Liver (tissue), 9 donors: ENCODE measurements around the gene SLIT3. TPM values are rescaled to one million over a fixed set of nuclear protein-coding genes. Genes with fewer than 3 reads are reported as not detected.

Experiments used
- DNase-seq: peaks from one replicate; pipeline ENCODE4 v3.0.0-alpha.2; 2017; ENCODE audit warnings: low spot score
- H3K27ac ChIP-seq, 2 donors: one replicate each; pipeline ENCODE4 v1.7.0; 2013; ENCODE audit warnings: inconsistent platforms in 2 of 2, low read length in 2 of 2, control low read depth in 1 of 2, low read depth in 1 of 2, mild to moderate bottlenecking in 1 of 2
- H3K27me3 ChIP-seq, 4 donors: one replicate each; pipeline versions ENCODE4 v1.6.1 to v1.7.0; 2013; ENCODE audit warnings: low read length in 3 of 4, inconsistent platforms in 1 of 4, mild to moderate bottlenecking in 1 of 4, moderate library complexity in 1 of 4; ENCODE audit not compliant: control insufficient read depth in 4 of 4, insufficient read depth in 4 of 4
- H3K36me3 ChIP-seq, 4 donors: one replicate each; pipeline versions ENCODE4 v1.6.1 to v1.7.0; 2013; ENCODE audit warnings: low read length in 3 of 4, mild to moderate bottlenecking in 3 of 4, low read depth in 1 of 4, moderate library complexity in 1 of 4; ENCODE audit not compliant: control insufficient read depth in 4 of 4, insufficient read depth in 3 of 4
- H3K4me1 ChIP-seq, 4 donors: one replicate each; pipeline versions ENCODE4 v1.6.1 to v1.7.0; 2013; ENCODE audit warnings: low read length in 3 of 4, mild to moderate bottlenecking in 3 of 4, moderate library complexity in 1 of 4; ENCODE audit not compliant: control insufficient read depth in 4 of 4, insufficient read depth in 4 of 4
- H3K4me3 ChIP-seq, 3 donors: one replicate each; pipeline versions ENCODE4 v1.6.1 to v1.7.0; 2013; ENCODE audit warnings: low read length in 3 of 3, control low read depth in 1 of 3, low read depth in 1 of 3, mild to moderate bottlenecking in 1 of 3
- H3K9ac ChIP-seq, 2 donors: one replicate each; pipeline ENCODE4 v1.7.0; 2013; ENCODE audit warnings: low read length in 2 of 2, mild to moderate bottlenecking in 2 of 2, moderate library complexity in 2 of 2, control low read depth in 1 of 2, low read depth in 1 of 2
- H3K9me3 ChIP-seq, 4 donors: one replicate each; pipeline versions ENCODE4 v1.6.1 to v1.7.0; 2013; ENCODE audit warnings: low read length in 3 of 4; ENCODE audit not compliant: control insufficient read depth in 4 of 4
- EGR1 ChIP-seq, 2 donors: IDR thresholded peaks; 2 replicates each; pipeline ENCODE4 v1.6.1; 2016 to 2018; ENCODE audit warnings: antibody characterized with exemption in 2 of 2, low read depth in 2 of 2
- FOXA2 ChIP-seq: IDR thresholded peaks from 2 replicates; pipeline ENCODE4 v1.6.1; 2016; ENCODE audit warnings: antibody characterized with exemption
- GABPA ChIP-seq, 2 donors: IDR thresholded peaks in 1 of 2; conservative IDR thresholded peaks in 1 of 2; 2 replicates each; pipeline ENCODE4 v1.6.1; 2016; ENCODE audit warnings: antibody characterized with exemption in 2 of 2, mild to moderate bottlenecking in 1 of 2, moderate library complexity in 1 of 2
- HNF4A ChIP-seq, 2 donors: conservative IDR thresholded peaks; 2 replicates each; pipeline ENCODE4 v1.6.1; 2016; ENCODE audit warnings: antibody characterized with exemption in 2 of 2, mild to moderate bottlenecking in 2 of 2
- JUND ChIP-seq, 2 donors: IDR thresholded peaks; 2 replicates each; pipeline ENCODE4 v1.6.1; 2016; ENCODE audit warnings: antibody characterized with exemption in 2 of 2
- NR2F2 ChIP-seq: IDR thresholded peaks from 2 replicates; pipeline ENCODE4 v1.6.1; 2016; ENCODE audit warnings: antibody characterized with exemption
- RAD21 ChIP-seq, 2 donors: IDR thresholded peaks; 2 replicates each; pipeline ENCODE4 v1.6.1; 2016; ENCODE audit warnings: antibody characterized with exemption in 2 of 2, mild to moderate bottlenecking in 2 of 2
- SP1 ChIP-seq: IDR thresholded peaks from 2 replicates; pipeline ENCODE4 v1.6.1; 2018; ENCODE audit warnings: antibody characterized with exemption, mild to moderate bottlenecking
- TAF1 ChIP-seq: conservative IDR thresholded peaks from 2 replicates; pipeline ENCODE4 v1.6.1; 2016; ENCODE audit warnings: antibody characterized with exemption, mild to moderate bottlenecking
- YY1 ChIP-seq: IDR thresholded peaks from 2 replicates; pipeline ENCODE4 v1.6.1; 2016; ENCODE audit warnings: antibody characterized with exemption, mild to moderate bottlenecking
- WGBS: extraction: QIAGEN DNeasy Blood & Tissue Kit; methylation state at CpG from one replicate; pipeline ENCODE4 v1.1.7; 2013; 5-methylcytosine and 5-hydroxymethylcytosine counted together
- polyA plus RNA-seq, 2 donors: library from polyadenylated mRNA; stranded (reverse) in 1 of 2; unstranded in 1 of 2; fragments of 200-250 nt in 1 of 2; fragments of >200 nt in 1 of 2; fragmentation: Nextera tagmentation in 1 of 2; extraction: Ambion mirVana in 1 of 2; gene quantifications; one replicate each; pipeline versions ENCODE4 v1.2.1 to v1.2.3, GENCODE V29; 2013 to 2015
- total RNA-seq, 2 donors: library from RNA; depleted of rRNA; stranded (reverse); fragments of >200 nt; gene quantifications; one replicate each; pipeline ENCODE4 v1.2.3, GENCODE V29; 2014
- TF ChIP-seq, protein P1 (sequence below): IDR thresholded peaks from 2 replicates; pipeline ENCODE4 v1.6.1; 2016; ENCODE audit warnings: antibody characterized with exemption, mild to moderate bottlenecking
- TF ChIP-seq, protein P2 (sequence below): IDR thresholded peaks from 2 replicates; pipeline ENCODE4 v1.6.1; 2016; ENCODE audit warnings: antibody characterized with exemption
- TF ChIP-seq, protein P3 (sequence below): fragments of 150-350 bp; IDR thresholded peaks from 2 replicates; pipeline ENCODE4 v1.5.1; 2017; ENCODE audit warnings: improper control_type of control experiment, low read depth, low read length; ENCODE audit not compliant: missing input control
- donor health status: healthy.
- donor health status: healthy.
- donor health status: healthy.
- donor health status: healthy.
- donor health status: healthy.

SLIT3 gene
- total and polyA plus RNA-seq, 4 donors, result 0.61 to 1.3 (median 0.91) TPM

DNA sequence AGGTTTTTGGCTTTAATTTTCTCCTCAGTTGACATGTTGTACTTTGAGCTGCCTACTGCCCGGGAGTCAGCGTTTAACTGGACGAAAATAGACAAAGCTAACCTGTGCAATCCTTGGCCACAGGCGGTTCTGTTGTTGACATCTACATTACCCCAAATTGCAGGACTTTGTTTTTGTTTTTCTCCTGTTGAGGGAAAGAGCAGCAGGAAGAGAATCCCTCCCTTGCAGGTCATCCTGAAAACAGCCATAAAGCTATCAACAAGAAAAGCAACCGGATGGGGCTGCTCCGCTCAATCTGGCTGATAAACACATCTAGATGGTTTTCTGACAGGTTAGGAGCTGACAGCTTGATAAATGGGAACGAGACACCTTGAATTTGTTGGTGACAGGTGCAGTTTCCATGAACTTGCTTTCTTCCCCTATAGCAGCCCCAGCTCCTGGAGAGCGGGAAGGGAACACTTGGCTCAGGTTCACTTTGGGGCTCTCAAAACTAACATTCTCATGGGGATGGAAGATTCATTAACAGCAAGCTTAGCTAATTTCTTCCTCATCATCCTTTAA, 331.5 kb downstream of the SLIT3 start:
- TF ChIP-seq HNF4A (conservative IDR thresholded peaks at IDR 0.05), result no peak
- H3K9ac ChIP-seq, result no peak overlapping the region
- DNase-seq, result no peak
- H3K9me3 ChIP-seq, result no peaks in the 10 kb centered on the region
- no peaks in the 10 kb centered on the region for H3K4me1 ChIP-seq
- 45% methylated on average over 8 of the region's 8 CpGs for WGBS
- peaks cover 0 to 9% (median 1%) of the 10 kb centered on the region in 4 donors for H3K27me3 ChIP-seq
- H3K27ac ChIP-seq, result no peak overlapping the region
- H3K4me3 ChIP-seq, result no peak overlapping the region
- H3K36me3 ChIP-seq, result no peaks in the 10 kb centered on the region

DNA sequence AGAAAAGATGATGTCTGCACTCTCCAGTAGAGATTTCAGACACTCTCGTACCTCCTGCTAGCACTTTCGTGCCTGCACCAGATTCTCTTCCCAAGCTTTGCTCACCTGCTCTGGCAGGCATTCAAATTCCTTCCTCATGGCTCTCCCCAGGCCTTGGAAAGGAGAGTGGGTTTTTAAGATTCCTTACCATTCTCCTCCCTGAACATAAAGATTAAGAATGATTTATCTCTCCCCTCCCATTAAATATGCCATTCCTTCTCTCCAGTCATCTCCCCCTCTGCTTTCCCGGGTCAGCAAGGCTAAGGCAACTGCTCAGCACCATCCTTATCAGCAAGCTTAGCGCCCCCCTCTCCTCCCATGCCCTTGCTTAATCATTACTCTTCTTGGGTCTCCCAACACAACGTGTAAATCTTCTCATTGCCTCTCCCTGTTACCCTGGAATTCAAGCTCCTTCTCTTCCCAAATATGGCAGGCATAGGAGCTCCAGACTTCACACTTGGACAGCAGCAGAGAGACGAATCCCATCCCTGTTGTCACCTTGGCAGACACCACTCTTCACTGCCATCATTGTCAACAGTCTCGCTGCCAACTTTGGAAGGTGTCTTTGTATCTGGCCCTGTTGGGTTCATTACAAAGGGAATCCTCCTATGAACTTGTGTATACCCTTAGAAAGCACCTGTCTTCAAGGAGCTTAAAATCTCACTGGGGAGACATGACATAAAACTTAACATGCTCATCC, 332.9 kb downstream of the SLIT3 start:
- H3K4me1 ChIP-seq, result no peaks in the 10 kb centered on the region

More for the DNA sequence above, 332.9 kb downstream of the SLIT3 start:
- Histone ChIP-seq H3K9ac (no peak overlapping the region), H3K9me3 (no peaks in the 10 kb centered on the region), H3K36me3 (no peaks in the 10 kb centered on the region), H3K4me3 (no peak overlapping the region), H3K27ac (no peak overlapping the region), H3K27me3 (peaks cover 0 to 9% (median 1%) of the 10 kb centered on the region in 4 donors)
- TF ChIP-seq YY1, result no peak
- no peak for TF ChIP-seq NR2F2
- TF ChIP-seq TAF1, result no peak
- TF ChIP-seq JUND (IDR thresholded peaks at IDR 0.05), result no peak
- TF ChIP-seq SP1, result no peak
- TF ChIP-seq, protein P1, sequence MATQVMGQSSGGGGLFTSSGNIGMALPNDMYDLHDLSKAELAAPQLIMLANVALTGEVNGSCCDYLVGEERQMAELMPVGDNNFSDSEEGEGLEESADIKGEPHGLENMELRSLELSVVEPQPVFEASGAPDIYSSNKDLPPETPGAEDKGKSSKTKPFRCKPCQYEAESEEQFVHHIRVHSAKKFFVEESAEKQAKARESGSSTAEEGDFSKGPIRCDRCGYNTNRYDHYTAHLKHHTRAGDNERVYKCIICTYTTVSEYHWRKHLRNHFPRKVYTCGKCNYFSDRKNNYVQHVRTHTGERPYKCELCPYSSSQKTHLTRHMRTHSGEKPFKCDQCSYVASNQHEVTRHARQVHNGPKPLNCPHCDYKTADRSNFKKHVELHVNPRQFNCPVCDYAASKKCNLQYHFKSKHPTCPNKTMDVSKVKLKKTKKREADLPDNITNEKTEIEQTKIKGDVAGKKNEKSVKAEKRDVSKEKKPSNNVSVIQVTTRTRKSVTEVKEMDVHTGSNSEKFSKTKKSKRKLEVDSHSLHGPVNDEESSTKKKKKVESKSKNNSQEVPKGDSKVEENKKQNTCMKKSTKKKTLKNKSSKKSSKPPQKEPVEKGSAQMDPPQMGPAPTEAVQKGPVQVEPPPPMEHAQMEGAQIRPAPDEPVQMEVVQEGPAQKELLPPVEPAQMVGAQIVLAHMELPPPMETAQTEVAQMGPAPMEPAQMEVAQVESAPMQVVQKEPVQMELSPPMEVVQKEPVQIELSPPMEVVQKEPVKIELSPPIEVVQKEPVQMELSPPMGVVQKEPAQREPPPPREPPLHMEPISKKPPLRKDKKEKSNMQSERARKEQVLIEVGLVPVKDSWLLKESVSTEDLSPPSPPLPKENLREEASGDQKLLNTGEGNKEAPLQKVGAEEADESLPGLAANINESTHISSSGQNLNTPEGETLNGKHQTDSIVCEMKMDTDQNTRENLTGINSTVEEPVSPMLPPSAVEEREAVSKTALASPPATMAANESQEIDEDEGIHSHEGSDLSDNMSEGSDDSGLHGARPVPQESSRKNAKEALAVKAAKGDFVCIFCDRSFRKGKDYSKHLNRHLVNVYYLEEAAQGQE, result no peak
- TF ChIP-seq FOXA2, result no peak
- TF ChIP-seq EGR1 (IDR thresholded peaks at IDR 0.05; ENCODE audit: low read depth in 2 of 2), result no peak
- TF ChIP-seq HNF4A (conservative IDR thresholded peaks at IDR 0.05), result no peak
- TF ChIP-seq GABPA (IDR thresholded peaks at IDR 0.05 in 1 of 2, conservative IDR thresholded peaks at IDR 0.05 in 1 of 2), result no peak
- TF ChIP-seq, protein P2, sequence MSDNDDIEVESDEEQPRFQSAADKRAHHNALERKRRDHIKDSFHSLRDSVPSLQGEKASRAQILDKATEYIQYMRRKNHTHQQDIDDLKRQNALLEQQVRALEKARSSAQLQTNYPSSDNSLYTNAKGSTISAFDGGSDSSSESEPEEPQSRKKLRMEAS, result no peak
- TF ChIP-seq RAD21 (IDR thresholded peaks at IDR 0.05), result no peak
- TF ChIP-seq, protein P3, sequence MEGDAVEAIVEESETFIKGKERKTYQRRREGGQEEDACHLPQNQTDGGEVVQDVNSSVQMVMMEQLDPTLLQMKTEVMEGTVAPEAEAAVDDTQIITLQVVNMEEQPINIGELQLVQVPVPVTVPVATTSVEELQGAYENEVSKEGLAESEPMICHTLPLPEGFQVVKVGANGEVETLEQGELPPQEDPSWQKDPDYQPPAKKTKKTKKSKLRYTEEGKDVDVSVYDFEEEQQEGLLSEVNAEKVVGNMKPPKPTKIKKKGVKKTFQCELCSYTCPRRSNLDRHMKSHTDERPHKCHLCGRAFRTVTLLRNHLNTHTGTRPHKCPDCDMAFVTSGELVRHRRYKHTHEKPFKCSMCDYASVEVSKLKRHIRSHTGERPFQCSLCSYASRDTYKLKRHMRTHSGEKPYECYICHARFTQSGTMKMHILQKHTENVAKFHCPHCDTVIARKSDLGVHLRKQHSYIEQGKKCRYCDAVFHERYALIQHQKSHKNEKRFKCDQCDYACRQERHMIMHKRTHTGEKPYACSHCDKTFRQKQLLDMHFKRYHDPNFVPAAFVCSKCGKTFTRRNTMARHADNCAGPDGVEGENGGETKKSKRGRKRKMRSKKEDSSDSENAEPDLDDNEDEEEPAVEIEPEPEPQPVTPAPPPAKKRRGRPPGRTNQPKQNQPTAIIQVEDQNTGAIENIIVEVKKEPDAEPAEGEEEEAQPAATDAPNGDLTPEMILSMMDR, result no peak
- DNase-seq, result no peak
- 53% methylated on average over 7 of the region's 7 CpGs for WGBS
